GM21576 (cell line): ENCODE results near the gene SRSF10.
"Not testable (repeated sequence)": the region's sequence is repeated elsewhere in the genome, so short reads cannot be mapped to it uniquely, and the experiment has no call there.

ENCODE experiments used
- ATAC-seq: cut with Tn5 transposase; IDR thresholded peaks from one replicate; pipeline ENCODE4 v1.9.1; 2021; ENCODE audit warnings: mild to moderate bottlenecking, moderate library complexity; ENCODE audit not compliant: unreplicated experiment

Gene SRSF10

DNA sequence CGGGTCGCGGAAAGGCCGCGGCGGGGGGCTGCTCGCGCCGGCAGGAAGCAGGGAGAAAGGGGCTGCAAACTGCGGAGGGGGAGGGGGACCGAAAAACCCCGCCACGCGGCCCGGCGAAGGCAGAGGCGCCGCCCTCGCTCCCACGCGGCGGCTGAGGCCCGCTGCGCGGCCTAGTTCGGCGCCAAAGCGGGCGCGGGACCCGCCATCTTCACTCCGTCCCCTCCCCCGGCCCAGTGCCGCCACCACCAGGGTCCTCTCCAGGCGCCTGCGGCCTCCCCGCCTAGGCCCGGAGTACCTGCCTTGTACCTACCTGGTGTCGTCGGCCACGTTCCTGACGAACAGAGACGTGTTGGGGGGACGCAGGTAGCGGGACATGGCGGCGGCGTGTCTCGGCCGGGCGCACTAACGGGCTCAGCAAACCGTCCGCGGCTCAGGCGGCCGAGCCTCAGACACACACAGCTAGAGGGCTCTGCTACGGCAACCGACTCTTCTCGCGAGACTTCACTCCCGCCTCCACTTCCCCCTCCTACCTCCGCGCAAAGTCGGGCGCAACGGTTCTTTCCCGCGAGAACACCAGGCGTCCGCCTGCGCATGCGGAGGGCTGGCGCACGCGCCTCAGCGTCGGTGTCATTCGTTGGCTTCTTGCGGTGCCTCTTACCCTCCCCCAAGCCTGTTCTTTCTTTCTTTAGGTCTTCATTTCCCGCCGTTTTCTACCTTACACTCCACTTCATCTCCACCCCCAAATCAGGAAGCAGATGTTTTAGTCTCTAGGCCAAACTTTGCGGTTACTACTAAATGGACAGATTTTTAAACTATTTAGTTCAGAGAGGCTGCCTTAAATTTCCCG lies at the start of gene SRSF10:
TSS of gene SRSF10 (minus strand) at position 447 of the 847 bp plus-strand sequence. CDS start at position 375, 72 bp downstream.
- peak; percentile 82 for ATAC-seq

DNA sequence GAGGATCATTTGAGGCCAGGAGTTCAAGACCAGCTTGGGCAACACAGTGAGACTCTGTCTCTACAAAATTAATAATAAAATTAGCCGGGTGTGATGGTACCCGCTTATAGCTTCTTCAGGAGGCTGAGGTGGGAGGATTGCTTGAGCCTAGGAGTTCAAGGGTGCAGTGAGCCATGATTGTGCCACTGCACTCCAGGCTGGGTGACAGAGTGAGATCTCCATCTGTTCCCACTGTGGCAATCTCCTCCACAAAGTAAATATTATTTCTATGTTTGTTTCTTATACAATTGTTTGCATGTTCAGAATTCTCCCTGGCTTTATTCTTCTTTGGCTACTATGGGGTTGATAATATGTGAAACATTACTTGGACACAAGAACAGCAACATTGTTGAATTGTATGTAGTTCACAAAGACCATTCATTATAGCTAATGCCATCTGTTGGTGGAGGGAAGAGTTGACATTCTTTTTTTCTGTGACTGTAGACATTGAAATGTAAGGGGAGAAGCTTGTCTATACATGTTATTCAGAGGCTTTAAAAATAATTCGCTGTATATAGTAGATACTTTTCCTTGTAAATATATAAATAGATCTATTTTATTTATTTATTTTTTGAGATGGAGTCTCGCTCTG lies 47.8 kb upstream of the SRSF10 start:
- ATAC-seq: no peak

DNA sequence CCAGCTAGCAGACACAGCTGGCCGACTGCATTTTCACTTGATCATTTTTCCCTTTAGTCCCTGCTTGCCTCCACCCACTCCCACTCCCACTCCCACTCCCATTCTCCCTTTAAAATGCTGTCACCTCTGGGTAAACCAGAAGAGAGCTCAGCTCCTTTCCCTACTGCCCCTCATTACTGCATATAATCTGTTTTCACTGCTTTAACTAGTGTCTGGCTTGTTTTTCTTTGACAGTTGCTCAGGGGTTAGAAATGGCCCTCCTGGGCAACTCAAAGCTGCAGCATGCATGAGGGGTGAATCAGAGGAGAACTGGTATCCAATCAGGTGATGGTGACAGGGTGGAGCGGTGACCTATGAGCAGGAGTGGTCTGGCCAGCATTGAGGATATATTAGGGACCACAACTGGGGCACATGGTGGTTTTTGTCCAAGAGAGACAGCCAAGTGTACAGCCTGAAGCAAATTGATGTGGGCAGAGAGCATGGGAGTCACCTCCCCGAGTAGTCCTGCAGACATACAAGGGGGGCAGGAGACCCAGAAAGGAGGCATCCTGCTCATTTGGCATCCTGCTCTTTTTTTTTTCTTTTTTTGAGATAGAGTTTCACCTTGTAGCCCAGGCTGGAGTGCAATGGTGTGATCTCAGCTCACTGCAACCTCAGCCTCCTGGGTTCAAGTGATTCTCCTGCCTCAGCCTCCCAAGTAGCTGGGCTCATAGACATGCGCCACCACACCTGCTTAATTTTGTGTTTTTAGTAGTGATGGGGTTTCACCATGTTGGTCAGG lies 42.6 kb upstream of the SRSF10 start:
- no peak for ATAC-seq

DNA sequence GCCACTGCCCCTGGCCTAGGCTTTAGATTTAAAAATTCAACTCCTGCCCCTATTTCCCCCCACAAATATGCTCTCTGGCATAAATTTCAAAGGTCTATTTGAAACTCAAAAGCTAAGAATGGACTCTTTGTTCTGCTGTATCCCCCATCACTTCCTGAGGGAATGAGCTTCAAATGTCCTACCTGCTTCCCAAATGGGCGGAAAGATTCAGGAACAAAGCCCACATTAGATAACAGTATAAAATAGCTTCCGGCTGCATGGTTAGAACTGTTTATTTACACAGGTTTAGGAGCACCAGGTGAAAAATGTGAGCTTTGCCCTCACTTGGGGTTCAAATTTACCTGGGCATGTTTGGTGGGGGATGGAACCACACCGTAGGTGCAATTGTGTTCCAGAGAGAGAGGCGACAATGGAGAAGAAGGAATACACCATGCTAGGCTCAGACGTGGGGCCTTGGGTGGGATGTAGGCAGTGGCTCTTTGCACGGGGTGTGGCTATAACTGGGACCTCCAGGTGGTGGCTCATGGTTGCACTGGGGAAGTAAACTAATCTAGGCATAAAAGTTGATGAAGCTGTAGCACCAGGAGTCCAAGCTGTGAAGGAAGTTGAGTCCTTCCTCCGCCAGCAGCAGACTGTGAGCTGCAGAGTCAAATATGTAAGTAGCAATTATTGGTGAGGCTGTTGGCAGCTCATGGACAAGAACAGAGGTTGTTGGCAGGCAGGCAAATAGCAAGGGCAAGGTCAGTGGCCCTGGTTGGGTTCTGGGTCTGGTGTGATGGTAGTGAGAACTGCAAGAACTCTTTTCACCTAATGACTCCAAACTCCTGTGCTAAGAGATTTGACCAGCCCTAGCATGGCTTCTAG lies 41.5 kb upstream of the SRSF10 start:
- ATAC-seq: no peak

DNA sequence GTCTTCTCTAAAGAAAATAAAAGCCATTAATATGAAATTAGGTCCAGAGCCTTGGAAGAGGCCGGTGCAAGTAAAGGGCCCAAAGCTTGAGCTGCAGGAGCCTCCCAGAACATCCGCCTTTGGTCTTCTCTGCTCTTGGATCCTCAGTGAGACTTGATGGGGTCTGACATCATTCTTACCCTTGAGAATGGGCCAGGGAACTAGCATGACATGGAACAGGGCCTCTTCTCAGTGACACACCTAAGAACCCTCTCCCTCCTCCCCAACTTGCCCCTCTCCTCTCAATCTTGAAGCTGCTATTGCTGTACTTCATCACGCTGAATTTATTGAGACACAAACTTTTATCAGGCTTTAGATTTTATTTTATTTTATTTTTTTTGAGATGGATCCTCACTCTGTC lies 40.3 kb upstream of the SRSF10 start:
- no peak for ATAC-seq

DNA sequence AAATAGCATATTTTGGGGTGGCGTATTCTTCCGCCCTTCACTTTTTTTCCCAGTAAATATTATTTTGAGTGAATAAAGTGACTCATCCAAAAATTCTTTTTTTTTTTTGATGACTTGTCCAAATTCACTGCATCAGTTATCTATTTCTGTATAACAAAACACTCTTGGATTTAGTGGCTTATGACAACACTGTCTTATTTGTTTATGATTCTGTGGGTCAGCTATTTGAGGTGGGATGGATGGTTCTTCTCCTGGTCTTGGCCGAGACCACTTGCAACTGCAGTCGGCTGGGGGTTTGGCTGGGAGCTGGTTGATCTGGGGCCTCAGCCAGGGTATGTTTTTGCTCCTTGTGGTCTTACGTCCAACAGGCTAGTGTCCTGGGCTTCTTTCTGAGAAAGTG lies 39.9 kb upstream of the SRSF10 start:
- ATAC-seq: no peak

DNA sequence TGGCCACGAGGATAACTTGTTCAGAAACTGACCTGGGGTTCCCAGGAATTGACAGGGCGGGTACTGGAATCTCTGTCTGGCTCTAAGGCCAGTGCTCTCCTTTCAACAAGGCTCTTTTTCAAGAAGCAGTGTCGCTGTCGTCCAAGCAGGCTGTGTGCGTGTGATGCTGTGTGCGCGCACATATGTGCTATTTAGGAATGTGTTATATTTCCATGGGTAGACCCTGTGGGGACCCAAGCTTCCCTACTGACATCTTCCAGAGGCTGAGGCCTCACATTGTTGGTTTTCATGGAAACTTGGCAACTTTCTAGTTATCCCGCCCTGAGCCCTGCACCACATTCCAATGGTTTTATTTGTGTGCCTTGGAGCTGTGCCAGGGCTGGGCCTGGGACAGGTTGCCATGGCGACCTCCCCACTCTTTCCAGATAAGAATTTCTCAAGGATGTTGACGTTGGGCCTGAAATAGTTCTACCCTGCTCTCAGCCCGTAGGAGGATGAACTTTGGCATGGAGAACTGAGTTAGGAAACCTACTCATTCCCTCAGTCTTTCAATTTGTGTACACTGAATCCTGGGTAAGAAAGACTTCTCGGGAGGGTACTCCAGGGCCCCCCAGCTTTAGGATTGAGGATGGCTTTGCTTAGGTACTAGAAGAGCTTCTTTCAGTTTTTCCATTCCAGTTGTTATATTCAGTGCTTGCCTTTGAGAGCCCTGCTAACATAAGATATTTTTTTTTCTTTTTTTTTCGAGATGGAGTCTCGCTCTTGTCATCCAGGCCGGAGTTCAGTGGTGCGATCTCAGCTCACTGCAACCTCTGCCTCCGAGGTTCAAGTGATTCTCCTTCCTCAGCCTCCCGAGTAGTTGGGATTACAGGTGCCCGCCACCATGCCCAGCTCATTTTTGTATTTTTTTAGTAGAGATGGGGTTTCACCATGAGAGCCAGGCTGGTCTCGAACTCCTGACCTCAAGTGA lies 38.8 kb upstream of the SRSF10 start:
- no peak for ATAC-seq

DNA sequence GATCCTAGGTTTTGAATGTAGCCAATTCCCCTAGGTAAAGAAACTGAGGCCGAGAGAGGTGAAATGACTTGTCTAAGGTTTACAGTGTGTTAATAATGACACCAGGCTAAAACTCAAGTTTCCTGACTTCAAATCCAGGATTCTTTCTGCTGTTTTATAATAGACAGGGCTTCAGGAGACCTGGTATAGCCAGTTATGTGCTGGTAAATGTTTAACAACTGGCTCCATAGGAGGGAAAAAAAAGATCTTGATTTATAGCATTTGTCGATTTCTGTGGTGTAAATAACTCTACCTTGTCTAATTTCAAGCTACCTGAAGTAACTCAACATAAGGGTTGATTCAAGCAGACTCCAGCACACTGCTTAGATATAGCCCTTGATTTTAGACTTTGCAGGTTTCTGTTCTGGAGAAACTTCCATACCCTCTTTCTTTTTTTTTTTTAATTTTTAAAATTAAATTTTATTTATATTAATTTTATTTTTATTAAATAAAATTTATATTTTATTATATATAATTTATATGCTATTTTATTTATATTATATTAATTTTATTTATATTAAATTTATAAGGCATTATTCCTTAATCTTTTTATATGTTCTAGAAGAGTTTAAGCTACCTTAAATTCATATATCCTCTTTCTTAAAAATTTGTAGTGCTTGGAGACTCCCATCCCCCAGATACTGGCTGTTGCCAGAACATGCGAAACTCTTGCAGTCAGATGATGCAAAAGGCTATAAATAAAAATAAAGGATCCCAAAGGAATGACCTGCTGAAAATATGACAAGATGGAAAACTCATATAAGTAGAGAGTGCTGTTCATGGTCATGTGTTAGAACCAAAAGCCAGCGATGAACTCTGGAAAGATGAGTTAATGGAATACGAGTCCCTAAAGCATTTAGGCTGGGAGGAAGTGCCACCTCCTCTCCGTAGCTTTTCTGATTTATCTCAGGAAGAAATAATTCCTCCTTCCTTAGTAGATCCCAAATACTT lies 35.4 kb upstream of the SRSF10 start:
- ATAC-seq: no peak

DNA sequence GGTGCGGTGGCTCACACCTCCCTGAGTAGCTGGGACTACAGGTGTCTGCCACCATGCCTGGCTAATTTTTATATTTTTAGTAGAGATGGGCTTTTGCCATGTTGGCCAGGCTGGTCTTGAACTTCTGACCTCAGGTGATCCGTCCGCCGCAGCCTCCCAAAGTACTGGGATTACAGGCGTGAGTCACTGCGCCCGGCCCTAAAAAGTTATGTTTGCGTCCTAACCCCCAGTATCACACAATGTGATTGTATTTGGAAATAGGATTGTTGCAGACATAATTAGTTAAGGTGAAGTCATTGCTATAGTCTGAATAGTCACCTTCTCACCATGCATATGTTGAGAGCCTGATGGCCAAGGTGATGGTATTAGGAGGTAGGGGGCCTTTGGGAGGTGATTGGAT lies 32.8 kb upstream of the SRSF10 start:
- ATAC-seq: not testable (repeated sequence)

DNA sequence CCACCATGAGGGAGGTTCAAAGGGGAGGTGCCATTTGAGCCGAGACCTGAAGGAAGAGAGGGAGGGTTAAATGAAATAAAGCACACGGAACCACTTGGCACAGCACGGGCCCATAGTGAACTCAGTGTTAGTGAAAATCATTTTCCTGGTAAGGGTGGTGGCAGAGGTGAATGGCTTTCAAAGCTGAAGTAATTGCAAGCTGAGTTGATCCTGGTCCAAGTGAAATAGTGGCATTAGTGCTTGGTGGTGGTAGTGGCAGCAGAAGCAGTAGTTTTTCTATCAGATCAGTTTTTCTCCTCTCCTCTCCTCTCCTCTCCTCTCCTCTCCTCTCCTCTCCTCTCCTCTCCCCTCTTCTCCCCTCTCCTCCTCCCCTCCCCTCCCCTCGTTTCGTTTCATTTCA lies 30.5 kb upstream of the SRSF10 start:
- no peak for ATAC-seq

DNA sequence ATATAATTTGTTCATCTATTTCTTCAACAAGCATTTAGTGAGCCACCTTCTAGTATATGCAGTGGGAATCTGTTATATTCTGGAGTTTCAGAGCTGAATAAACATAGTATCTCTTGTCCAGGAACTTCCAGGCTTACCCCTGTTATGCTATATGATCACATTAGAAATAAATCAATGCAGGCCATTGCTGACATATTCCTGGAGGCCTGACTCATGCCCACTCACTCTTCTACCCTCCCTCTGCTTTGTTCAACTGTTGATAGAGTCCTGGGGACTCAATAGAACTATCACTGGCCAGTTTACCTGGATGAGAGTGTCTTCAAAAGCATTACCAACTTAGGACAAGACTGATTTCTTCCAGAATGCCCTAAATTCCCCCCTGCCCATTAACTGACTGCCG lies 29.3 kb upstream of the SRSF10 start:
- ATAC-seq: no peak

DNA sequence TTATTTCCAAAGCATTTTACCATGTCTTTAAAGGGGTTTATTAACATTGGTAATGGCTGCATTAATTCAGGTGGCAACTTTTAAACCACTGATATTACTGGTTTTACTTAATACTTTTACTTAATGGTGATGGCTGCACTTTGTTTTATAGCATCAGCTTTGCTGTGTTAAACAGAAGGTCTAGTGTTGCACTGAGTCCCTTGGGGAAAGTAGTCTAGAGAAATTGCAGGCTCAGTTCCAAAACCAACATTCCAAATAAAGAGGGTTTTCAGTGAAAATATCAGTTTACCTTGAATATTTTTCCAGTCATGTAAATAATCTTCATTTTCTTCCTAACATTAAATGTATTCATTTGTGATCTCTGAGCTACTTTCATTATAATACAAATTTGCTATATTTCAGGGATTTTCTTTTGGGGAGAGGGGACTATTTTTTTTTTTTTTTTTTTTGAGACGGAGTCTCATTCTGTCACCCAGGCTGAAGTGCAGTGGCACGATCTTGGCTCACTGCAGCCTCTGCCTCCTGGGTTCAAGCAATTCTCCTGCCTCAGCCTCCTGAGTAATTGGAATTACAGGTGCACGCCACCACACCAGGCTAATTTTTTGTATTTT lies 28.6 kb upstream of the SRSF10 start:
- not testable (repeated sequence) for ATAC-seq

DNA sequence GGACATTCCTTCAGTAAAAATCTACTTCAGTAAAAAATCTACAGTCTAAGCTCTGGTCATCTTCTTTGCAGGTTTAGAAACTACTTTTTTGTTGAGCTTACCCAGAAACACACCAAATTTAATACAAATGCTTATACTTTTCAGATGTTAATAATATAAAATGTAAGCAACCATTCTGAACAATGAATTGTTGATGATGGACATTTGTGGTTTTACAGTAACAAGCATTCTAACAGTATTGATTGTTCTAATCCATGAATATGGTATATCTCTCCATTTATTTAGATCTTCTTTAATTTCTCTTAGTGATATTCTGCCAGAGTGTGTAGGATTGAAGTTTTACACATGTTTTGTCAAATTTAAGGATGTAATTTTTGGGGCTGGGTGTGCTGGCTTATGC lies 27.0 kb upstream of the SRSF10 start:
- no peak for ATAC-seq

DNA sequence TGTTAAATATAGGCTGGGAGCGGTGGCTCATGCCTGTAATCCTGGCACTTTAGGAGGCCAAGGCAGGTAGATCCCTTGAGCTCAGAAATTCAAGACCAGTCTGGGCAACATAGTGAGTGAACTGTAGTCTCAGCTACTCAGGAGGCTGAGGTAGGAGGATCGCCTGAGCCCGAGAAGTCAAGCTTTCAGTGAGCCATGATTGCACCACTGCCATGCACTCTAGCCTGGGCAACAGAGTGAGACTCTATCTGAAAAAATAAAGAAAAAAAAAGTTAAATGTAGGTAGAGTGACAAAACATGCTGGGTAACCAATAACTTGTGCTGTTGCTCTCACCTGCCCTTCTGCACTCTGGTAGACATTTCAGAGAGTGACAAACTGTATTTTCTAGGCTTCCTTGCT lies 25.0 kb upstream of the SRSF10 start:
- no peak for ATAC-seq

DNA sequence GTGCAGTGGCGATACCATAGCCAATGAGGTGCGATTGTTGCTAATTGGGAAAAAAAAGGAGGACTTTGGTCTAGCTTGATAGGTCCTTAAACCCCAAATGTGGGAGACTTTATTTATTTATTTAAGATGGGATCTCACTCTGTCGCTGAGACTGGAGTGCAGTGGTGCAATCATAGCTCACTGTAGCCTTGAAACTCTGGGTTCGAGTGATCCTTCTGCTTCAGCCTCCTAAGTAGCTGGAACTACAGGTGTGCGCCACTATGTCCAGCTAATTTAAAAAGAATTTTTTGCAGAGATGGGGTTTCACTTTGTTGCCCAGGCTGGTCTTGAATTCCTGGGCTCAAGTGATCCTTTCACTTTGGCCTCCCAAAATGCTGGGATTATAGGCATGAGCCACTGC lies 24.0 kb upstream of the SRSF10 start:
- ATAC-seq: no peak

DNA sequence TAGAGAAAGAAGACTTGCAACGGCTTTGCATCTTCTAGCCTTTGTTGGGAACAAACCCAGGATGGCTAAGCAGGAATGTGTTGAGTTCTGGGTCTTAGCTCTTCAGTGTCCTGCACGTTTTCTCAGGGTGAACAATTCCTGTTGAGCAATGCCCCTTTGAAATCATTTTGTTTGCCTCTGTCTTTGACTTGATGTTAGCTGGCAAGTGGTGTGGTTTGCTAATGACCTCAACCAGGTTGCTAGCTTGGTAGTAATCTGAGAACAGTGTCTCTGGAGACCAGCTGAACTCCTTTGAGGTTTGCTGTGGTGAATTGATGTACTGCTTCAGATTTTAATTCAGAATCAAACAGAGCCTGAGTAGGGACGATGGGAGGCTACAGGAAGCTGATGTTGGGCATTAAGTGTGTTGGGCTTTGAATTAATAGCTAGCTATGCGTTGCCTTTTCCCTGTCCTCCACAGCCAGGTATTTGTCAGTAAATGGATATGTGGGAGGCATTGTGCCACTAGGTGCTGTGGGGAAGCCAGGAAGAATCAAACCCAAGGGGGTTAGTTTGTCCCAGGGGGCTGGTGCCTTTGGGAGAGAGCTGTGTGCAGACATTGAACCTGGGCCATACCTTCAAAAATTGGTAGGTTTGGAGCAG lies 23.3 kb upstream of the SRSF10 start:
- ATAC-seq: no peak

DNA sequence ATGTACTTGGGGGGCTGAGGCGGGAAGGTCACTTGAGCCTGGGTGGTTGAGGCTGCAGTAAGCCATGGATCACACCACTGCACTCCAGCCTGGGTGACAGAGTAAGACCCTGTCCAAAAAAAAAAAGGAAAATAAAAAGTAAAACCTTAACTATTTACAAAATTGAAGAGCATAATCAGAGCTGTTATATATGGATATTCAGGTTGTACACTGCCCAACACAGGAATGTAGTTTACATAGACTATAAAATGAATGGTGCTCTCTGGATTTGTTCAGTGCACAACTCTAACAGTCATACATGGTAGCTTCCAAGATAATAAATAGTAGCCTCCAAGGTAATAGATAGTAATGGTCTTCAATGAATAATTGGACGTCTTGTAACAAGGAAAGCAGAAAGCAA lies 22.6 kb upstream of the SRSF10 start:
- ATAC-seq: no peak
